ENCODE results near the gene RPS6KB1.

RPS6KB1 gene

GRCh38 chr17:59878624-59879023 is 14.3 kb upstream of the RPS6KB1 start:
- H3K27me3 Mint-ChIP-seq (ENCODE audit: low read depth): no peaks in the 10 kb centered on the region
- TF ChIP-seq CTCF (IDR thresholded peaks at IDR 0.05; ENCODE audit: unreplicated experiment in 3 of 3): no peak
- peaks cover 4% of the 10 kb centered on the region for H3K4me1 Mint-ChIP-seq
- H3K9me3 Mint-ChIP-seq: no peaks in the 10 kb centered on the region
- no peak overlapping the region for H3K4me3 Mint-ChIP-seq
- H3K36me3 Mint-ChIP-seq (ENCODE audit: low read depth): peaks cover 29% of the 10 kb centered on the region
- no peak overlapping the region for H3K27ac Mint-ChIP-seq

- no peaks in the 10 kb centered on the region for H3K27me3 Mint-ChIP-seq (ENCODE audit: low read depth)
- no peak overlapping the region for H3K27ac Mint-ChIP-seq
- peaks cover 5% of the 10 kb centered on the region for H3K4me1 Mint-ChIP-seq
- peaks cover 37% of the 10 kb centered on the region for H3K36me3 Mint-ChIP-seq (ENCODE audit: low read depth)
- H3K4me3 Mint-ChIP-seq: no peak overlapping the region
- H3K9me3 Mint-ChIP-seq: no peaks in the 10 kb centered on the region
- no peak for TF ChIP-seq CTCF (IDR thresholded peaks at IDR 0.05; ENCODE audit: unreplicated experiment in 3 of 3)
Observed at GRCh38 chr17:59884861-59885260, 8.1 kb upstream of the RPS6KB1 start.

- H3K27ac Mint-ChIP-seq: no peak overlapping the region
- peak overlapping the region; percentile 26 to 71 (median 68) for H3K4me3 Mint-ChIP-seq
- peaks cover 38% of the 10 kb centered on the region for H3K36me3 Mint-ChIP-seq (ENCODE audit: low read depth)
- TF ChIP-seq CTCF (IDR thresholded peaks at IDR 0.05; ENCODE audit: unreplicated experiment in 3 of 3): no peak
- no peaks in the 10 kb centered on the region for H3K9me3 Mint-ChIP-seq
- no peaks in the 10 kb centered on the region for H3K27me3 Mint-ChIP-seq (ENCODE audit: low read depth)
- peaks cover 21% of the 10 kb centered on the region for H3K4me1 Mint-ChIP-seq
Observed at GRCh38 chr17:59888145-59888750, 4.7 kb upstream of the RPS6KB1 start.

- H3K36me3 Mint-ChIP-seq (ENCODE audit: low read depth): peaks cover 28% of the 10 kb centered on the region
Observed at GRCh38 chr17:59890720-59891119, 2.2 kb upstream of the RPS6KB1 start.

GRCh38 chr17:59892251-59892923 is 534 bp upstream of the RPS6KB1 start:
- H3K36me3 Mint-ChIP-seq (ENCODE audit: low read depth): peaks cover 15% of the 10 kb centered on the region
- H3K27ac Mint-ChIP-seq: peak overlapping the region; percentile 94 to 99 (median 94)
- H3K4me3 Mint-ChIP-seq: peak overlapping the region; percentile 98 to 100 (median 100)
- peaks cover 34% of the 10 kb centered on the region for H3K4me1 Mint-ChIP-seq
- TF ChIP-seq CTCF (IDR thresholded peaks at IDR 0.05; ENCODE audit: unreplicated experiment in 3 of 3): no peak
- H3K27me3 Mint-ChIP-seq (ENCODE audit: low read depth): no peaks in the 10 kb centered on the region
- no peaks in the 10 kb centered on the region for H3K9me3 Mint-ChIP-seq

More at GRCh38 chr17:59890720-59891119, 2.2 kb upstream of the RPS6KB1 start:
- Mint-ChIP-seq H3K4me3 (peak overlapping the region; percentile 58 to 82 (median 71)), H3K9me3 (no peaks in the 10 kb centered on the region), H3K27ac (peak overlapping the region in 1 of 3 experiments; percentile 2), H3K4me1 (peaks cover 29% of the 10 kb centered on the region), H3K27me3 (ENCODE audit: low read depth) (no peaks in the 10 kb centered on the region)
- TF ChIP-seq CTCF (IDR thresholded peaks at IDR 0.05; ENCODE audit: unreplicated experiment in 3 of 3): no peak

All from nephron (organoid).